Ovary (tissue), 9 donors: ENCODE results near the gene MYOG. TPM values are rescaled to one million over a fixed set of nuclear protein-coding genes. Genes with fewer than 3 reads are reported as not detected.

Experiments
- DNase-seq, 5 donors: peaks; one replicate each; pipeline ENCODE4 v3.0.0-alpha.2; 2019 to 2020
- H3K27ac ChIP-seq, 2 donors: fragments of 200-600 bp; one replicate each; pipeline versions ENCODE4 v1.5.1 to v1.8.0; 2019 to 2022
- H3K27me3 ChIP-seq: fragments of 200-600 bp; one replicate; pipeline ENCODE4 v1.8.0; 2022
- H3K36me3 ChIP-seq: fragments of 200-600 bp; sonication (generic); one replicate; pipeline ENCODE4 v1.5.1; 2019
- H3K4me1 ChIP-seq: one replicate; pipeline ENCODE4 v1.8.1; 2013; ENCODE audit warnings: mild to moderate bottlenecking, moderate library complexity; ENCODE audit not compliant: insufficient read depth
- H3K4me3 ChIP-seq: fragments of 200-600 bp; sonication (generic); one replicate; pipeline ENCODE4 v1.5.1; 2017
- H3K9me3 ChIP-seq, 2 donors: fragments of 200-600 bp in 1 of 2; sonication (generic) in 1 of 2; one replicate each; pipeline versions ENCODE4 v1.5.1 to v1.8.1; 2013 to 2019; ENCODE audit warnings: mild to moderate bottlenecking in 1 of 2, moderate library complexity in 1 of 2
- CTCF ChIP-seq, 3 donors: fragments of 450-650 bp in 2 of 3; fragments of 200-600 bp in 1 of 3; IDR thresholded peaks; one replicate each; pipeline versions ENCODE4 v1.5.1 to v1.8.0; 2016 to 2022; ENCODE audit warnings: antibody characterized with exemption in 3 of 3, mild to moderate bottlenecking in 1 of 3
- EP300 ChIP-seq: sonication (generic); formaldehyde crosslinking; IDR thresholded peaks from one replicate; pipeline ENCODE4 v1.6.1; 2017; ENCODE audit warnings: antibody characterized with exemption
- POLR2A ChIP-seq: fragments of 450-650 bp; IDR thresholded peaks from one replicate; pipeline ENCODE4 v1.6.1; 2017; ENCODE audit warnings: antibody characterized with exemption, mild to moderate bottlenecking, moderate library complexity
- WGBS, 3 donors: extraction: QIAGEN DNeasy Blood & Tissue Kit in 1 of 3; methylation state at CpG; one replicate each; pipeline versions ENCODE4 v1.1.5 to v1.1.7; 2013 to 2017; 5-methylcytosine and 5-hydroxymethylcytosine counted together
- intact Hi-C, 4 donors: fragments of 100-400 bp; cut with DNase I; formaldehyde crosslinking; loops; one replicate each; pipeline versions ENCODE4 v1.11.0 to v1.15.1; 2022 to 2023
- polyA plus RNA-seq, 2 donors: library from polyadenylated mRNA; stranded (reverse); fragments of 200-250 nt in 1 of 2; fragments of 350-450 nt in 1 of 2; fragmentation: Illumina TruSeq in 1 of 2; extraction: RNeasy Lipid Tissue Mini Kit (QIAGEN cat#74804) in 1 of 2; gene quantifications; one replicate each; pipeline ENCODE4 v1.2.3, GENCODE V29; 2013 to 2014
- total RNA-seq, 7 donors: library from RNA; depleted of rRNA in 2 of 7; stranded (reverse); fragments of >200 nt in 2 of 7; fragmentation: NEBNext Ultra II Directional in 3 of 7; extraction: Animal tissue kit (Norgen Biotek cat#: 25700) in 3 of 7; gene quantifications; one replicate each; pipeline versions ENCODE4 v1.1.0 to v1.2.4, GENCODE V29; 2016 to 2023
- donor health status: DM: no; HTN: no; CAD: no; lungs with moderate emphysema.
- donor health status: DM: no; HTN: no; CAD: no.
- donor health status: Bipolar disorder and iron deficiency.
- donor health status: DM: yes; HTN: yes; CAD: no.
- donor health status: DM: no; HTN: no; CAD: no.
- donor health status: DM: yes; HTN: yes; CAD: no.

The MYOG gene
- total and polyA plus RNA-seq, 9 donors: not detected

GRCh38 chr1:203059485-203059884 lies 26.3 kb downstream of the MYOG start:
- intact Hi-C loops: no loop called here
- Histone ChIP-seq H3K9me3 (no peaks in the 10 kb centered on the region), H3K27me3 (no peaks in the 10 kb centered on the region), H3K27ac (no peak overlapping the region), H3K4me3 (no peak overlapping the region), H3K4me1 (no peaks in the 10 kb centered on the region), H3K36me3 (no peaks in the 10 kb centered on the region)
- 90 to 100% (median 95%) methylated on average over 2 of the region's 2 CpGs for WGBS, 3 donors
- TF ChIP-seq CTCF (IDR thresholded peaks at IDR 0.05) (no peak), POLR2A (no peak), EP300 (no peak)
- no peak for DNase-seq

- no peak for TF ChIP-seq EP300
- no peak for TF ChIP-seq POLR2A
- TF ChIP-seq CTCF (IDR thresholded peaks at IDR 0.05): no peak
- H3K9me3 ChIP-seq: no peaks in the 10 kb centered on the region
- DNase-seq: no peak
- intact Hi-C loops: no loop called here
- H3K4me1 ChIP-seq: no peaks in the 10 kb centered on the region
- no peaks in the 10 kb centered on the region for H3K27me3 ChIP-seq
- WGBS, 3 donors: 85 to 100% (median 91%) methylated on average over 1 of the region's 1 CpG
- no peak overlapping the region for H3K27ac ChIP-seq
- no peak overlapping the region for H3K4me3 ChIP-seq
- H3K36me3 ChIP-seq: no peaks in the 10 kb centered on the region
Measured at GRCh38 chr1:203058676-203058935, 27.2 kb downstream of the MYOG start.

DNA sequence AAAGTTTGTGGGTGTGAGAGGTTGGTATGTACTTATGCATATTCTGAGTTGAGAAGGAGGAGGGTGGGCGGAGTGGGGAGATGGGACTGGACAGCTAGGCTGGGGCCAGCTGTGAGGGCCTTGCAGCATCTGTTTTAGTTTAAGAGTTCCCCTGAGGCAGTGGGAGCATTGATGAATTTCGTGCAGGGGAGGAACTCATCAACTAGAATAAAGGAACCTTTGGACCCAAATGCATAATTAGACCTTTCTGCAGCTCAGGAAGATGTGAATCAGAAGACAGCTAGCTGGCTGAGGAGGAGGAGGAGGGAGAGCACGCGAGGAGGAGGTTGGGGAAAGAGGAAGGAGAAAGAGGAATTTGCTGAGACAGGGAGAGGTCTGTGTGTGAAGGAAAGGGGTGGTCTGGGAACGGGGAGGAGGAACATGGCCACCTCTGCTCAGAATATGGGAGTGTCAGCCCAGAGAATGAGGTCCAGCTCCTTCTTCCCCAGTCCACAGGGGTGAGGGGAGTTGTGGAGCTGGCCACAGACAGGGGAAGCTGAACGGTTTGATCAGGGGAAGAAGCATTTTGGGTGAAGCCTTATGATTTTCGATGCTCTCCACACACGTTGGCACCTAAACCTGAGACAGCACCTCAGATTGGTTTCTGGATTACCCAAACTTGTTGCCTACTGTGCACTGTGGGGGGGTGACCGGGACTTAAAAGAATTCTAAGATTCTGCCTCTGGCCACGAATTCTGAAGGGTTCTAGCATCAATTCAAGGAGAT lies 27.7 kb downstream of the MYOG start:
- Histone ChIP-seq H3K4me3 (no peak overlapping the region), H3K36me3 (no peaks in the 10 kb centered on the region), H3K9me3 (no peaks in the 10 kb centered on the region), H3K27ac (no peak overlapping the region), H3K4me1 (no peaks in the 10 kb centered on the region), H3K27me3 (no peaks in the 10 kb centered on the region)
- 36 to 43% (median 41%) methylated on average over 10 of the region's 10 CpGs for WGBS, 3 donors
- no peak for DNase-seq
- TF ChIP-seq EP300: no peak
- intact Hi-C loops: no loop called here

DNA sequence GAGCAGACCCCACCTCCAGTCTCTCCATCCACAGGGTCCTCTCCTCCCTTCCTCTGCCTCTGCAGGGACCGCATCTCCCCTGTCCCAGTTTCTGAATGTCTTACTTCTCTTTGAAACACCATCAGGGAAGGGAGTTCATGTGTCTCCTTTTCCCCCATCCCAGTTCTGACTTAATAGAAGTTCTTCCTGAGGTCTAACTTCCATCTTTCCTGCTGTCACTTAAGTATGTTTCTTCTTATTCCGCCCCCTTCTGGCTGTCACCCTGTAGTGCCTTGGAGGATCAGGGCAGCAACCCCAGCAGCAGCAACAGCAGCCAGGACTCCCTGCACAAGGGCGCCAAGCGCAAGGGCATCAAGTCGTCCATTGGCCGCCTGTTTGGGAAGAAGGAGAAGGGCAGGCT lies 29.3 kb downstream of the MYOG start:
- H3K9me3 ChIP-seq: no peaks in the 10 kb centered on the region
- intact Hi-C loops: no loop called here
- H3K36me3 ChIP-seq: no peaks in the 10 kb centered on the region
- H3K27me3 ChIP-seq: no peaks in the 10 kb centered on the region
- H3K4me3 ChIP-seq: no peak overlapping the region
- no peak overlapping the region for H3K27ac ChIP-seq
- TF ChIP-seq CTCF (IDR thresholded peaks at IDR 0.05) (no peak), POLR2A (no peak), EP300 (no peak)
- H3K4me1 ChIP-seq: peaks cover 6% of the 10 kb centered on the region
- 94 to 98% (median 96%) methylated on average over 6 of the region's 6 CpGs for WGBS, 3 donors
- DNase-seq: no peak

GRCh38 chr1:203056012-203056411 lies 29.8 kb downstream of the MYOG start:
- Histone ChIP-seq H3K27me3 (no peaks in the 10 kb centered on the region), H3K27ac (no peak overlapping the region), H3K9me3 (no peaks in the 10 kb centered on the region), H3K4me3 (no peak overlapping the region), H3K36me3 (no peaks in the 10 kb centered on the region), H3K4me1 (peaks cover 6% of the 10 kb centered on the region)
- DNase-seq: no peak
- WGBS, 3 donors: 94 to 97% (median 97%) methylated on average over 7 of the region's 7 CpGs
- intact Hi-C loops: no loop called here
- no peak for TF ChIP-seq POLR2A
